Activated CD4-positive, alpha-beta memory T cell treated with anti-CD3 and anti-CD28 coated beads for 36 hours (primary cell): ENCODE results near the gene PTPRN2. TPM values are rescaled to one million over a fixed set of nuclear protein-coding genes. Genes with fewer than 3 reads are reported as not detected.
"Not testable (repeated sequence)": the region's sequence is repeated elsewhere in the genome, so short reads cannot be mapped to it uniquely, and the experiment has no call there.

Experiments
- CTCF ChIA-PET: fragments of 350-600 bp; sonication (Branson Sonifier 250); formaldehyde crosslinking; loops from one replicate; lab custom pipeline; 2021; ENCODE audit warnings: antibody characterized with exemption, inconsistent platforms; lab: Charles Lee
- POLR2A ChIA-PET: fragments of 350-600 bp; sonication (Branson Sonifier 250); formaldehyde crosslinking; loops from one replicate; lab custom pipeline; 2021; ENCODE audit warnings: antibody characterized with exemption; lab: Charles Lee
- DNase-seq: peaks from one replicate; pipeline ENCODE4 v3.0.0-alpha.2; 2020
- H3K27ac Mint-ChIP-seq: one replicate; pipeline ENCODE4 v1.8.0; 2021; ENCODE audit warnings: mixed read lengths
- H3K27me3 Mint-ChIP-seq: one replicate; pipeline ENCODE4 v1.8.0; 2021; ENCODE audit warnings: mixed read lengths
- H3K36me3 Mint-ChIP-seq: one replicate; pipeline ENCODE4 v1.8.0; 2021; ENCODE audit warnings: mixed read lengths
- H3K4me1 Mint-ChIP-seq: one replicate; pipeline ENCODE4 v1.8.0; 2021; ENCODE audit warnings: low read depth, mixed read lengths
- H3K4me3 Mint-ChIP-seq: one replicate; pipeline ENCODE4 v1.8.0; 2021; ENCODE audit warnings: mild to moderate bottlenecking, mixed read lengths
- H3K9me3 Mint-ChIP-seq: one replicate; pipeline ENCODE4 v1.8.0; 2021; ENCODE audit warnings: mixed read lengths
- intact Hi-C: fragments of 100-400 bp; cut with micrococcal nuclease; formaldehyde crosslinking; loops from one replicate; pipeline ENCODE4 v1.15.1; 2023
- total RNA-seq, 2 experiments: library from RNA; stranded (reverse); gene quantifications; one replicate each; pipeline ENCODE4 v1.2.3, GENCODE V29; 2021

The PTPRN2 gene
- total RNA-seq, 2 experiments from 2014 or later = 0.51 to 0.64 TPM

GRCh38 chr7:157922576-157922975 is 665.0 kb downstream of the PTPRN2 start:
- ChIA-PET POLR2A (no interaction called here), CTCF (no interaction called here)
- H3K4me3 Mint-ChIP-seq = no peak overlapping the region
- no peaks in the 10 kb centered on the region for H3K9me3 Mint-ChIP-seq
- H3K4me1 Mint-ChIP-seq = peaks cover 7% of the 10 kb centered on the region
- H3K36me3 Mint-ChIP-seq = no peaks in the 10 kb centered on the region
- intact Hi-C loops = no loop called here
- peaks cover 13% of the 10 kb centered on the region for H3K27me3 Mint-ChIP-seq
- H3K27ac Mint-ChIP-seq = no peak overlapping the region
- DNase-seq = no peak

GRCh38 chr7:157918326-157919080 is 669.1 kb downstream of the PTPRN2 start:
- ChIA-PET POLR2A (no interaction called here), CTCF (no interaction called here)
- H3K9me3 Mint-ChIP-seq = peaks cover 12% of the 10 kb centered on the region
- intact Hi-C loops = no loop called here
- peaks cover 13% of the 10 kb centered on the region for H3K27me3 Mint-ChIP-seq
- H3K4me1 Mint-ChIP-seq = no peaks in the 10 kb centered on the region
- no peak for DNase-seq
- no peaks in the 10 kb centered on the region for H3K36me3 Mint-ChIP-seq
- no peak overlapping the region for H3K4me3 Mint-ChIP-seq
- H3K27ac Mint-ChIP-seq = no peak overlapping the region

GRCh38 chr7:157916946-157917640 is 670.5 kb downstream of the PTPRN2 start:
- H3K4me3 Mint-ChIP-seq = no peak overlapping the region
- no peaks in the 10 kb centered on the region for H3K4me1 Mint-ChIP-seq

GRCh38 chr7:157910446-157910845 is 677.2 kb downstream of the PTPRN2 start:
- no peak for DNase-seq
- Mint-ChIP-seq H3K27me3 (peaks cover 3% of the 10 kb centered on the region), H3K27ac (no peak overlapping the region), H3K4me1 (no peaks in the 10 kb centered on the region), H3K9me3 (peaks cover 12% of the 10 kb centered on the region), H3K4me3 (no peak overlapping the region), H3K36me3 (no peaks in the 10 kb centered on the region)
- ChIA-PET CTCF (no interaction called here), POLR2A (no interaction called here)
- intact Hi-C loops = no loop called here

More at GRCh38 chr7:157916946-157917640, 670.5 kb downstream of the PTPRN2 start:
- DNase-seq = no peak
- peaks cover 12% of the 10 kb centered on the region for H3K9me3 Mint-ChIP-seq
- POLR2A ChIA-PET = no interaction called here
- H3K27ac Mint-ChIP-seq = no peak overlapping the region
- CTCF ChIA-PET = no interaction called here
- H3K27me3 Mint-ChIP-seq = peaks cover 13% of the 10 kb centered on the region
- intact Hi-C loops = no loop called here
- H3K36me3 Mint-ChIP-seq = no peaks in the 10 kb centered on the region

- H3K4me3 Mint-ChIP-seq, H3K4me1 Mint-ChIP-seq, POLR2A ChIA-PET, CTCF ChIA-PET, H3K36me3 Mint-ChIP-seq, DNase-seq, intact Hi-C loops, H3K27me3 Mint-ChIP-seq, H3K9me3 Mint-ChIP-seq, H3K27ac Mint-ChIP-seq: not testable (repeated sequence)
Measured at GRCh38 chr7:157910045-157910444, 677.6 kb downstream of the PTPRN2 start.

- ChIA-PET CTCF (no interaction called here), POLR2A (no interaction called here)
- Mint-ChIP-seq H3K4me3 (no peak overlapping the region), H3K36me3 (no peaks in the 10 kb centered on the region), H3K27ac (no peak overlapping the region), H3K4me1 (no peaks in the 10 kb centered on the region), H3K27me3 (peaks cover 2% of the 10 kb centered on the region), H3K9me3 (peaks cover 4% of the 10 kb centered on the region)
- intact Hi-C loops = no loop called here
- DNase-seq = no peak
Measured at GRCh38 chr7:157909370-157909769, 678.3 kb downstream of the PTPRN2 start.

- intact Hi-C loops = no loop called here
- Mint-ChIP-seq H3K27me3 (no peaks in the 10 kb centered on the region), H3K4me3 (no peak overlapping the region), H3K27ac (no peak overlapping the region), H3K9me3 (peaks cover 2% of the 10 kb centered on the region), H3K4me1 (no peaks in the 10 kb centered on the region), H3K36me3 (no peaks in the 10 kb centered on the region)
- CTCF ChIA-PET = no interaction called here
- no peak for DNase-seq
- POLR2A ChIA-PET = no interaction called here
Measured at GRCh38 chr7:157908006-157908782, 679.4 kb downstream of the PTPRN2 start.

- H3K4me3 Mint-ChIP-seq = no peak overlapping the region
- CTCF ChIA-PET = no interaction called here
- H3K27me3 Mint-ChIP-seq = no peaks in the 10 kb centered on the region
- H3K27ac Mint-ChIP-seq = no peak overlapping the region
- no peak for DNase-seq
- intact Hi-C loops = no loop called here
- H3K9me3 Mint-ChIP-seq = peaks cover 2% of the 10 kb centered on the region
- POLR2A ChIA-PET = no interaction called here
- no peaks in the 10 kb centered on the region for H3K4me1 Mint-ChIP-seq
- H3K36me3 Mint-ChIP-seq = no peaks in the 10 kb centered on the region
Measured at GRCh38 chr7:157907091-157907490, 680.5 kb downstream of the PTPRN2 start.

GRCh38 chr7:157906583-157906982 is 681.0 kb downstream of the PTPRN2 start:
- Mint-ChIP-seq H3K27ac (no peak overlapping the region), H3K9me3 (peaks cover 2% of the 10 kb centered on the region), H3K27me3 (no peaks in the 10 kb centered on the region), H3K4me1 (no peaks in the 10 kb centered on the region), H3K4me3 (no peak overlapping the region), H3K36me3 (no peaks in the 10 kb centered on the region)
- intact Hi-C loops = no loop called here
- ChIA-PET POLR2A (no interaction called here), CTCF (no interaction called here)
- no peak for DNase-seq

GRCh38 chr7:157905651-157906461 is 681.8 kb downstream of the PTPRN2 start:
- Mint-ChIP-seq H3K36me3 (no peaks in the 10 kb centered on the region), H3K27ac (no peak overlapping the region), H3K9me3 (peaks cover 2% of the 10 kb centered on the region), H3K4me3 (no peak overlapping the region), H3K4me1 (no peaks in the 10 kb centered on the region), H3K27me3 (no peaks in the 10 kb centered on the region)
- POLR2A ChIA-PET = no interaction called here
- intact Hi-C loops = no loop called here
- CTCF ChIA-PET = no interaction called here
- no peak for DNase-seq

GRCh38 chr7:157904866-157905570 is 682.6 kb downstream of the PTPRN2 start:
- H3K36me3 Mint-ChIP-seq = no peaks in the 10 kb centered on the region
- DNase-seq = no peak
- H3K4me3 Mint-ChIP-seq = no peak overlapping the region
- H3K27ac Mint-ChIP-seq = no peak overlapping the region
- intact Hi-C loops = no loop called here
- ChIA-PET POLR2A (no interaction called here), CTCF (no interaction called here)
- H3K9me3 Mint-ChIP-seq = no peaks in the 10 kb centered on the region
- no peaks in the 10 kb centered on the region for H3K27me3 Mint-ChIP-seq
- no peaks in the 10 kb centered on the region for H3K4me1 Mint-ChIP-seq
